Measurements from ENCODE around the gene EOGT. TPM values are rescaled to one million over a fixed set of nuclear protein-coding genes. Genes with fewer than 3 reads are reported as not detected.

EOGT gene
- 4.3 TPM for total RNA-seq

DNA sequence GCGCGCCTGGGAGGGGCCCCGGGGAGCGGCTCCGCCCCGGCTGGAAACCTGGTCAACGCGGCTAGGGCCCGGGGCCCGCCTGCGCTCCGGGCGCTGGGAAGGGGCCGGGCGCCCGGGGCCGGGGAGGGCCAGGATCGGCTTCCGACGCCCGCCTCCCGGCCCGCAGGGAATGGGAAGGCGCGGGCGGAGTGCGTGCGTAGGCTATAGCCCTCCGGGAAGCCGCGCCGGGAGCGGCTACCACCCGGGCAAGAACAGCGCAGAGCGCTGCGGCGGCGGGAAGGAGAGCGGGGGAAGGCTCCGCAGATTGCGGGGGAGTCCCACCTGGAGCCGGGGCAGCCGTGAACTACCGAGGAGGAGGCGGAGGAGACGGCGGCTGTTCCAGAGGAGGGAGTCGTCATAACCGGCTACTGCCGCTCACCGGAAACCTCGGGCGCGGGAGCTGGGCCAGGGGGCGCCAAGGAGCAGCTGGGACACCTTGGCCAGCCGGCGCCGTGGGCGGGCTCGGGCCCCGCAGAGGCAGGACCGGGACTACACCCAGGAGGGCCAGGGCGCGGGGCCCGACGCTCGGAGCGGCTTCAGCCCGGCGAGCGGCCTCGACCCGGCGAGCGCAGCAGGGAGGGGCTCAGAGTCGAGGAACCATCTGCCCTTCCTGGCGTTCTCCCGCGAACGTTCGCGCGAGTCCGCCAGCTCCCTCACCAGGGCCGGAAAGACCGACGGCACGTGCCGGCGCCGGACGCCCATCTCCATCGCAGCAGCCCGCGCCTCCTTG, at the start of gene EOGT:
TSS of gene EOGT (minus strand) at position 432 of the 769 bp plus-strand sequence. CDS start 3,838 bp downstream, outside the sequence.
- peak; percentile 93 for DNase-seq (ENCODE audit: low spot score)
- ATAC-seq, result peak; percentile 94

DNA sequence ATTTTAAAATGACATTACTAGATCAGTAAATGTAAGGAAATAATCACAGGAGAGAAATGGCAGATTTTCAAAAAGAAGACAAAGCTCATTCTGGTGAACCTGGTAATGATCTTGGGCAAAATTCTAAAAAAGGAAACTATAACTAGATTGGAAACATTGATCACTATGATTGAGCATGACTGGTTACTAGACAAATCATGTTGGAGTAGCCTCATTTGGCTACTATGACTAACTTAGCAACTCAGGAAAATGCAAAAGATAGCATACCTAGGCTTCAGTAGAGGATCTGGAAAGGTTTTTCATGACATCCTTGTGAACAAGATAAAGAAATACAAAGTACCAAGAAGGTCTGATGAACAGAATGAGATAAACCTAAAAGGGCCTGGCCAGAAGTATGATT, 46.2 kb upstream of the EOGT start:
- DNase-seq (ENCODE audit: low spot score) (no peak), ATAC-seq (no peak)

DNA sequence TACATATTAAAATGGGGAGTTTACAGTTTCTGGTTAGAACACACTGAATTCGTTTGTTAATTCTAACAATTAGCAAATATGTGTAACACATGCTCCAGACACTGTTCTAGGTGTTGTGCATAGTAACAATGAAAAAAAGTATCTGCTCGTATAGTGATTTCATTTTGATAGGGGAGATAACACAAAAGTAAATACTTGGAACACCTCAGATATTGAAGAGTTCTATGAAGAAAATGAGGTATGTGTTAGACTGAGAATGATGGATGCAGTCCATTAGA, 45.4 kb upstream of the EOGT start:
- ATAC-seq, result no peak

DNA sequence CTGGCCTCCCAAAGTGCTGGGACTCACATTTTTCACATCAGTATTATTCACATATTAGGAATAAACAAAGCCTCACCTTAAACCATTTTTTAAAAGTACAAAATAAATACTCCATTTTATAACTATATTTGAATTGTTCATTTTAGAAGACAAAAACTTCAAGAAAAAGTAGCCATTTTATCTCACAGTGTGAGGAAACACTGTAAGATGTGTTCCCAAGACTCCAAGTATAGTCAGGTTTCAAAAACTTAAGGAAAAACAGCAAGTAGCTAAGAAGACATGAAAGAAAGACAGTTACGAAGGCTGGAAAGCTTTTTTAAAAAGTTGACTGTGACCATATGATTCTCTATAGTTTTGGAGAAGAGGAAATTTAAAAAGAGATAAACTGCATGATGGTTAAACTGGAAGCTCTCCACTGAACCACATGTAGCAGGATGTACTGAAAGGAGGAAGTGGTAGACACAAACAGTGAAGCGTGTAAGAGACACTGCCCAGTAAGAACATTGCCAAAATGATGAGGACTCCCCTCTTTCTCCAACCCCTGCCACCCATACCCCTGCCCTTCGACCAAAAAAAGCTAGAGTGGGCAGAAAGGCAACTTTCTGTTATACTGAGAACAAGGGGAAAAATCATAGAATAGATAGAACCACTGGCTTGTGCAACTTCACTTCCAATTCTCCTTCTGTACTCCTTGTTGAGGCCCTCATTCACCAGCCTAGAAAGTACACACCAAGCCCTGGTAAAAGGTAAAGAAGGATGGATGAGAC, 44.9 kb upstream of the EOGT start:
- no peak for DNase-seq (ENCODE audit: low spot score)
- no peak for ATAC-seq

More for the DNA sequence above, 45.4 kb upstream of the EOGT start:
- no peak for DNase-seq (ENCODE audit: low spot score)

DNA sequence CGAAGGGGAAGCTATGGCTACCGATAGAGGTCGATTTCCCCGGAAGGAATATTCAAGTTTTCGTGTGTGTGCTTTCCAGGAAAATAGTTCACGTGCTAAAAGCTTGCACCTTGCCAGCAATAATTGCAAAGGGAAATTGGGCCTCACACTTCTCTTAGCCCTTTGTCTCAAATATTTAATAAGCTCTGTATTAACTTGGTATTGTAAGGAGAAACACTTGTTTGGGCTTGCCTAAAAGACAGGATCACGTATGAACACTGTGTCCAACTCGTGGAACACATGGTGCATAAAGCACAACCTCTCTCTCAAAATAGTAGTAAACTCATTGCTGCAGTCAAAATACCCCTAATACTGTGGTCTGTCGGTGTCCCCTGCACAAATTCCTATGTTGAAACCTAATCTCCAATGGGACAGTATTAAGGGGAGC, 39.0 kb upstream of the EOGT start:
- ATAC-seq (no peak), DNase-seq (ENCODE audit: low spot score) (no peak)

DNA sequence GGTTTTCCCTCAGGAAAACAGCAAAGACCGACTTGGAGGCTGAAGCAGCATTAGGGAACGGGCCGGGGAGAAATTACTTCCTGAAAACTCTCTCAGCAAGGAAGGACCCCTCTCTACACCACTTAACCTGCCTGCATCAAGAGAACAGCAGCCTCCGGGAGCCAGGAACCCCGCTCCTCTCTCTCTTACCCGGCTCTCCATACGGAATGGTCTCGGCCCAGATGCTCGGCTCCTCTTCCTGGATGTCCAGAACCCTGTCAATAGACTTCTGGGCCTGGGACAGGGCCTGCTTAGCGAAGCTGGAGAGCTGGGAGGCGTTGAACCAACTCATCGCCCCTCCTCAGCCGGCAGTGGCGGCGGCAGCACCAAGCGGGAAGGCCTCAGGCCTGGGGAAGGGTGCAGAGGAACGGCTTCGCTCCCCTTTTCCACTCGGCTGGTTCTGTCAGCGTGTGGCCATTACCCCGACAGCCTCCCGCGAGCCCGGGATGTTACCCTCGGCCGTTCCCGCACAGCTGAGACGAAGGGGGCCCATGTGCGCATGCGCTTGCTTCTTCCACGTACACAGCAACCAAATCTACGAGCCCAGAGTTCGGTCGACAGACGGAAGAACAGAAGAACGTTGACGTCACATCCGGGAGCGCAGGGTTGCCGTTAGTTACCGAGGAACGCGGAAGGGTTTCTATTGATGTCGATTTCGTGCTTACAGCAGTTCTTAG, 38.4 kb upstream of the EOGT start, which contains the start of gene TMF1:
TSS of gene TMF1 (minus strand) at position 578 of the 716 bp plus-strand sequence. CDS start at position 331, 247 bp downstream.
- DNase-seq (ENCODE audit: low spot score) (peak; percentile 98), ATAC-seq (peak; percentile 95)

DNA sequence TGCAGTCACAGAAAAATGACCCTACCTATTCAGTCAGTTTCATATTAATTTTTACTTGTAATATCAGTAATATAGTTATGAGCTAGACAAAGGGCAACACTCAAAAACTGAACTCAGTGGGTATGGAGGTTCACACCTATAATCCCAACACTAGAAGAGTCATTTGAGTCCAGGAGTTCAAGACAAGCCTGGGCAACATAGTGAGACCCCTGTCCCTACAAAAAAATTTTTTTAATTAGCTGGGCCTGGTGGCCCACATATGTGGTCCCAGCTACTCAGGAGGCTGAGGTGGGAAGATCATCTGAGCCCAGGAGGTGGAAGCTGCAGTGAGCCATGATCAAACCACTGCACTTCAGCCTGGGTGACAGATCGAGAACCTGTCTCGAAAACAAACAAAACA, 35.5 kb upstream of the EOGT start:
- no peak for DNase-seq (ENCODE audit: low spot score)
- ATAC-seq, result no peak

DNA sequence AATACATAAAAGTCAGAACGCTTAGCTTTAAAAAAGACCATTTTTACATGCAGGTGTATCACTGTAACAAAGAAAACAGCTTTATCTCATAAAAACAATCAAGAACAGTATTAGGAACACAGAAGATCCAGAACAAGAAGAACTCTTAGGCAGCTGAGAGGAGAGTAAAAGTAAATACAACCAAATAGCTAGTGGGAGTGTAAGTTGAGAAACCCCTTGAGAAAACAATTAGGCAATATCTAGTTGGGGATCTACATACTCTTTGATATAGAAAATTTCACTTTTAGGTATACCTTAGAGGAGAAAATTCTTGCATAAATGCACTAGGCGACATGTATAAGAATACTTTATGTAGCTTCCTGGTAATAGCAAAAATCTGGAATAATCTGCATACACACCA, 31.1 kb upstream of the EOGT start:
- DNase-seq (ENCODE audit: low spot score), result no peak
- no peak for ATAC-seq

DNA sequence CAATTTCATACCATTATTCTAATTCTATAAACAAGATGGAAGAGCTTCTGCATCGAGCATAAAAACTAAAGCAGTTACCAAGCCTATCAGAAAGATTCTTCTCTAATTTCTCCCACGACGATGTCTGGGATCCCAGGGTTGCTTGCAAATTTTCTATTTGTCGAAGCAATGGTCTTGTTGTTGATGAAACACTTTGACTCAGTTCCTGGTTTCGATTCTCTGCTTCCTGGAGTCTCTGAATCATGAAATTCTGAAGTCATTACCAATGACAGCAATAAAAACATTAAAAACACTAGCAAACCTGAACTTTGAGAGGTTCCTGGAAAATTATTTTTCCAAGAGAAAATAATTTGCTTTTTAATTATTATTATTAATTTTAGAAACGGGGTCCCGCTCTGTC, 20.0 kb upstream of the EOGT start:
- ATAC-seq (no peak), DNase-seq (ENCODE audit: low spot score) (no peak)

DNA sequence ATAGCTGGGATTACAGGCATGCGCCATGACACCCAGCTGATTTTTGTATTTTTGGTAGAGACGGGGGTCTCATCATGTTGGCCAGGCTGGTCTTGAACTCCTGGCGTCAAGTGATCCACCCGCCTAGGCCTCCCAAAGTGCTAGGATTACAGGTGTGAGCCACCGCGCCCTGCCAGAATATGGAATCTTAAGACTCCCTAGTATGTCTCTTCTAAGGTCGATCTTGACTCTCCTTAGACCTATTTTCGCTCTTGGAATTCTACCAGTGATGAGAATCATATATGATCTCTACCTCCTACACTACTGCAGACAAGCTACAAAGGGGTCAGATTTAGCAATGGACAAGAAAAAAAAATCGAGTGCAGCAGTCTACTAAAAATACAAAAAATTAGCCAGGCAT, 19.3 kb upstream of the EOGT start:
- no peak for ATAC-seq
- DNase-seq (ENCODE audit: low spot score), result no peak

DNA sequence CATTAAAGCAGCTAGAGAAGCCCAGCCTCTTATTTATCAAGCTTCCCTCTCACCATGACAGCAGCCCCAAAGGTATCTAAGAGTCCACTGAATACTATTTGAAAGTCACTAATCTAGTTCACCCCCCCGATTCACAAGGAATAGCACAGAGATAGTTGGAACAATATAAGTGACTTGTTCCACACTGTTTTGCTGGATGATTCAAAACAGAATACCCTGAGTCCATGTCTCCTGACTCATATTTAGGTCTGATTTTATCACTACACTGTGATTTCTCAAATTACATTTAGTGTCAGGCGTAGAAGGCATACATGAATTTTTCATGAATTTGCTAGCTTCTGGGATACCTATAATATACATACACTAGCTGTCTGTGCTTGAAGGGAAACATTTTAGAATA, 18.7 kb upstream of the EOGT start:
- ATAC-seq, result no peak
- DNase-seq (ENCODE audit: low spot score), result no peak

DNA sequence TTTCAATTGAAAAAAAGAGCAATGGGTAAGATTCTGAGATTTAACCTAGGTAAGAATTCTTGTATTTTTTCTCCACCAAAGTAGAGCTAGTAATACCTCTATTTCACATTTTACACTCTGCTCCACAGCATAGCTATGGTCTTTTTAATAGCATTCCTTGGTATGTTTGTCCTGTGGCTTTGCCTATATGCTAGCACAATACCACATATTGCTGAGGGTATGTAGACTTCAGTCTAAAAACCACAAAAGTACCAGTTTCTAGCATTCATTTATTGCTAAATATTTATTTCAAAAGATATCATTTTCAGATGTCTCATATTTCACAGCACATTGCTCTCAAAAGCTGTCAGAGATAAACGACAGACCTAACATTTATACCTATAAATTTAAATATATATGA, 18.2 kb upstream of the EOGT start:
- ATAC-seq, result no peak
- DNase-seq (ENCODE audit: low spot score), result no peak

DNA sequence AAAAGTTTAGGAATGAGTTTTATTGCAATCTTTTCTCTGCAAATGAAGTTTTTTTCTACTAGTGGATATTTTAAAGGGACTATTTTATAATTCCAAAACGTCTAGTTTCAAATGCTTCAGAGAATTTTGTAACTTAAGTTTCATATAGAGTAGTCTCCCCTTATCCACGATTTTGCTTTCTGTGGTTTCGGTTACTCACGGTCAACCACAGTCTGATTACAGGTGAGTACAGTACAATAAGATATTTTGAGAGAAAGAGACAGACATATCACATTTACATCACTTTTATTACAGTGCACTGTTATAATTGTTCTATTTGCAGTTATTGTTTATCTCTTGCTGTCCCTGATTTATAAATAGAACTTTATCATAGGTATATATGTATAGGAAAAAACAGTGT, 7.4 kb upstream of the EOGT start:
- ATAC-seq (no peak), DNase-seq (ENCODE audit: low spot score) (no peak)

DNA sequence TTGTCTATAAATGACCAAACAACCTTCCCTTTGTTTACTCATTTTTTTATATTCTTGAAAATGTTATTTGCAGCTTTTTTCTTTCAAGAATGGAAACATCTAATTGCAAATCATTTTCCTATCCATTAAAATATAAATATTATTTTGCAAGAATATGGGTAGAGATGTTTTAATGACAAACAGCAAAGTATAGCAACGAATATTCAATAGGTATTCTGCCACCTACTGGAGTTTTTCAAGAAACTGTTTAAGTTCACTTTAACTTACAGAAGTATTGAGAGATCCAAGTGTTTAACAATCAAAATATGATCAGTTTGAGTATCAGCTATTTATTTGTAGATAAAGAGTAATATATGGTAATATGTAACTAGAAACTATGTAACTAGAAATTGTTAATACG, 6.9 kb upstream of the EOGT start:
- DNase-seq (ENCODE audit: low spot score) (no peak), ATAC-seq (no peak)

DNA sequence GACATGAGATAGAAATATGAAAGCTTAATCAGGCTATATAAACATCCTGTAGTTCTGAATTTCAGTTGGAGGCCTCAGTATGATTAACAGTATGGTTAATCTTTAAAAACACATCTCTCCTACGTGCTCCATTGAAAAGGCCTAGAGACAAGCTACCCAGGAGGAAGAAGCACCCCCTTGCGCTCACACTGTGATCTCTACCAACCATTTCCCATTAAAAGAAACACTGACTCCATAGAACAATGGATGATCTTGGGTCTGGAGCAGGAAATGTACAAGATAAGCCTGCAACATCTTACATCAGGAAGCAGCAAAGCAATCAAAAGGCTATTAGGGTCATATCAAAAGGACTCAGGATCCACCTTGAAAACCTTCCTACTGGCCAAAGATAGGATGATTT, 3.4 kb upstream of the EOGT start:
- ATAC-seq (no peak), DNase-seq (ENCODE audit: low spot score) (no peak)

DNA sequence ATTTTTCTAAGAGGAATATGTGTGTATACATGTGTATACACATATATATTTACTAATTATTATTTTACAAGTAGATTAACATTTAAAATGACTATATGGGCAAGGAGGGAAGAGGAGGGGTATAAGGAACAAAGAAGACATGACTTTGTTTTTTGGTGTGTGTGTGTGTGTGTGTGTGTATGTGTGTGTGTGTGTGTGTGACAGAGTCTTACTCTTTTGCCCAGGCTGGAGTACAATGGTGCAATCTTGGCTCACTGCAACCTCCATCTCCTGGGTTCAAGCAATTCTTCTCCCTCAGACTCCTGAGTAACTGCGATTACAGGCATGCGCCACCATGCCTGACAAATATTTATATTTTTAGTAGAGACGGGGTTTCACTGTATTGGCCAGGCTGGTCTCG, 2.6 kb upstream of the EOGT start:
- ATAC-seq (no peak), DNase-seq (ENCODE audit: low spot score) (no peak)

DNA sequence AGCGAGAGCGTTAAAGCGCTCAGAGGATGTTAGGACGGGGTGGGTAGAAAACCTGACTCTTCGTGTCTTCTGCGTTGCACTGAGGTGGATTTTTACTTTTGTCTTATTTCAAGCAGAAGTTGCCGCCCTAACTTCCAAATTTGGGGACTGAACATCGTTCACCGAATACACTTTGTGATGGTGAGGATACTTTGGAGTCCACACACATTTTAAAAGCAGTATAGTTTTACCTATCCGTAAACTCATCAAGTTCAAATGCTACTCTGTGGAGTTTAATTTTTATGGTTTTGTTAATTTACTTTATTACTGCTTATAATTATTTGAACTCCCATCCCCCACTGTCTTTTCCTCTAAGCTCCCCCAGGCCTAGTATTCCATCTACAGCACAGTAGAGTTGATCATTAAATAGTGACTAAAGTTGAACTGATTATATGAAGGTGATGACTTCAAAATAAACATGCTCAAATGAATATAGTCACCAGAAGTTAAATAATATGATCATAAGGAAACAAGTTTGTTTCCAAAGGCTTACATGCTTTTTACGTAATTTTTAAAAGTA, 617 bp upstream of the EOGT start:
- DNase-seq (ENCODE audit: low spot score), result no peak
- ATAC-seq, result no peak

DNA sequence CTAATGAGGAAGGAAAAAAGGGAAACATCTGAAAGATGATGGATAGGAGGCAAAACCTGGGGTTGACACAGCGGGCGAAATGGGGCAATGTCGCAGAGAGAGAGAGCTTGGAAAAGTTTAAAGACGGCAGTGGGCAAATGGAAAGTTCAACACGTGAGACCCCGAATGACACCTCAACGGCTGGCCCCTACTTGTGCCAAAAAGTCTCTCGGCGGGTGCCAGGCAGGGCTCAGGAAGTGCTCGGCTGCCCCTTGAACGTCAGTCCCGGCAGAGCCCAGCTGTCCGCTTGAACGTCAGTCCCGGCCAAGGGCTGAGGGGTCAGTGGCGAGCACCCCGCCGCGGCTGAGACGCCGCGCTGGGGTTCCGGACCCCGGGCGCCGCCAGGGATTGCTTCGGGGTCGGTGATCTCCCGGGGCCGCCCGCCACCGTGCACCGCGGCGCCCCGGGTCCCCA, 658 bp downstream of the EOGT start:
- DNase-seq (ENCODE audit: low spot score) (peak; percentile 64), ATAC-seq (peak; percentile 64)

DNA sequence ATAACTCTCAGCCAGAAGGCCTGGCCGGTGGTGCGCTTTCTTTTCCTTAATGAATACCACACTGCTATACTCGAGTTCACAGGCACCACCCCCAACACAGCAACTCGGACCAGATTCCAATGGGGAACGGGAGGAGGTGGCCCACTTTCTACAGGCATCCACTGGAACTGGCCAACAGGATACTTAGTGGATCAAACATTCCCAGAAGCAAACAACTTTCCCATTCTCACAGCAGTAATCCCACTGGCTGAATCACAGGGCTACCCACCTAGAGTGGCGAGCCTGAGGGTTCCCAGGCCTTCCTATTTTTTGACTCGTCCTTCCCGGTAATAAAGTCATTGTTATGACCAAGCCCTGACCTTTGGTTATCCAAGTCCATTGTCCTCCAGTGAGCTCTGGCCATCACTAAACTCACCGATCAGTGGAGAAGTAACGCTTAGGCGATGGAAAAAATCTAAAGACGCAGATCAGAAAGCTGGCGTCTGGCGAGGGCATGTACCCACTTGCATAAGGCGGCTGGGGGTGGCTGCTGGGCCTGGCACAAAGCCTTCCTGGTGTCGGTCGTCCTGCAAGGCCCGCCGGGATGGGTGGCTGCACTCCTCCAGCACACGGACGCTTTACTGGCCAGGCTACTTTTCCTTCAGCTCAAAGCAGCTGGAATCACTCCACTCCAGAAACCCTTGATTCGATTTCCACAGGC, 1.2 kb downstream of the EOGT start:
- ATAC-seq (no peak), DNase-seq (ENCODE audit: low spot score) (no peak)

DNA sequence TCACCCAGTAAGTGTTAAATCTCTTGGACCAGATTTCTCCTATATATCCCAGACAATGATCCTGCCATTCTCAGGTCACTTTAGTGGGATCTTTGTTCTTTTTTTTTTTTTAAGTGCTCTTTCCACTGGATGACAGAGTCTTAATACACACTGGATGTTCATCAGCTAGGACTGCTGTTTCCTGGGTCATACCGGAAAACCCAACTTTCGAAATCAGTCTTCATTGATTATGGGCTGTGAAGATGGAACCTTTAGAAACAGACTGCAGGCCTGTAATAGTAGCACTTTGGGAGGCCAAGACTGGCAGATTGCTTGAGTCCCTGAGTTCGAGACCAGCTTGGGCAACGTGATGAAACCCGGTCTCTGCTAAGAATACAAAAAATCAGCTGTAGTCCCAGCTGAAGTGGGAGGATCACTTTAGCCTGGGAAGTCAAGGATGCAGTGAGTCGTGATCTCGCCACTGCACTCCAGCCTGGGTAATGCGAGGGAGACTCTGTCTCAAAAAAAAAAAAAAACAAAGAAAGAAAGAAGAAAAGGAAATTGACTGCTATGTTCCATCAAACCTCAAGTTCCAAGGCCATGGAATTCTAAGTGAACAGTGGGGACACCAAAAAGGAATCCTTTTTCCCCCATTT, 2.3 kb downstream of the EOGT start:
- ATAC-seq (no peak), DNase-seq (ENCODE audit: low spot score) (no peak)
